Ectodermal cell (in vitro differentiated cells): ENCODE results near the gene TESMIN.

ENCODE experiments used
- H3K27ac ChIP-seq: 2 replicates; pipeline ENCODE4 v1.7.0; 2013; ENCODE audit warnings: mild to moderate bottlenecking, low read depth, low read length; ENCODE audit not compliant: insufficient read depth, poor library complexity, severe bottlenecking
- H3K27me3 ChIP-seq: 2 replicates; pipeline ENCODE4 v1.7.0; 2013; ENCODE audit warnings: mild to moderate bottlenecking, low read length; ENCODE audit not compliant: insufficient read depth, control insufficient read depth, poor library complexity, severe bottlenecking
- H3K36me3 ChIP-seq: one replicate; pipeline ENCODE4 v1.7.0; 2013; ENCODE audit warnings: low read length; ENCODE audit not compliant: control insufficient read depth, insufficient read depth
- H3K4me1 ChIP-seq: one replicate; pipeline ENCODE4 v1.7.0; 2013; ENCODE audit warnings: low read length; ENCODE audit not compliant: control insufficient read depth, insufficient read depth
- H3K4me3 ChIP-seq: 2 replicates; pipeline ENCODE4 v1.7.0; 2013; ENCODE audit warnings: low read depth, low read length, control low read depth; ENCODE audit not compliant: insufficient read depth
- H3K9me3 ChIP-seq: 2 replicates; pipeline ENCODE4 v1.7.0; 2013; ENCODE audit warnings: mild to moderate bottlenecking, low read length, moderate library complexity; ENCODE audit not compliant: control insufficient read depth
- WGBS, 2 experiments: methylation state at CpG; one replicate each; pipeline ENCODE4 v1.1.7; 2013; ENCODE audit warnings: missing lambda C conversion rate in 2 of 2; 5-methylcytosine and 5-hydroxymethylcytosine counted together

TESMIN gene

GRCh38 chr11:68763181-68763721, 11.9 kb upstream of the TESMIN start:
- no peaks in the 10 kb centered on the region for H3K36me3 ChIP-seq
- H3K27me3 ChIP-seq, result no peaks in the 10 kb centered on the region
- no peaks in the 10 kb centered on the region for H3K4me1 ChIP-seq
- 83 to 84% methylated on average over 9 to 10 of the region's 10 CpGs for WGBS, 2 experiments
- no peak overlapping the region for H3K4me3 ChIP-seq
- H3K27ac ChIP-seq, result no peak overlapping the region
- H3K9me3 ChIP-seq, result no peaks in the 10 kb centered on the region

DNA sequence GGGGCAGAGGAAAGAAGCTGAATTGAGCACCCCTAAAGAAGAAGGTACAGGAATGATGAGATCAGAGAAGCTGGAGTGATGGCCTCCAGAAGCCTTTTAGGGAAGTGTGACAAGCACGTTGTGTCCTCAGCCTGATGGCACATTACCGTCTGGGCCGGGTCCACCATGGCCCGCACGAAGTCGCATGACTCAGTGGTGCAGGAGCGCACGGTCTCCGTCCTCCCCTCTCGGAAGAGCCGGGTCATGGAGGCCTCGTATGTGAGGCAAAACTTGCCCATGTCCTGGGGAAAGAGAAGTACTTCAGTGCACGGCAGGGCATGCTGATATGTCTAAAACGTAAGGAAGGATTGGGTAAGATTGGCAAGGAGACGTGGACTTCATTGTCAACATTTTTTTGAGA, 11.2 kb upstream of the TESMIN start:
- 88 to 89% methylated on average over 15 of the region's 15 CpGs for WGBS, 2 experiments
- Histone ChIP-seq H3K36me3 (no peaks in the 10 kb centered on the region), H3K27me3 (no peaks in the 10 kb centered on the region)

DNA sequence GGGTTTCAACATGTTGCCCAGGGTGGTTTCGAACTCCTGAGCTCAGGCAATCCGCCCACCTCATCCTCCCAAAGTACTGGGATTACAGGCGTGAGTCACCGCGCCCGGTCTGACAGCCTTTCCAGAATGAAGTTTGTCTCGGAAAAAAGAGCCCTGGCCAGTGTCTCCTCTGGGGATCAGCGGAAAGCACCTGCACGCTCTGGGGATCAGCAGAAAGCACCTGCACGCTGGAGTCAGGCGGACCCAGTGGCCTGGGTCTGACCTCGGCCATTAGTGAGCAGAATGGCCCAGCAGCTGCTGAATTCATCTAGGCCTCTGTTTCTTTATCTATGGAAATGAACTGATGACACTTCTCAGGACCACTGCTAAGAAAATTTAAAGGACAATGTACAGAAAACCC, 10.5 kb upstream of the TESMIN start:
- no peaks in the 10 kb centered on the region for H3K9me3 ChIP-seq
- H3K27me3 ChIP-seq, result no peaks in the 10 kb centered on the region
- no peaks in the 10 kb centered on the region for H3K36me3 ChIP-seq
- no peak overlapping the region for H3K27ac ChIP-seq
- no peak overlapping the region for H3K4me3 ChIP-seq
- WGBS, 2 experiments, result 81 to 84% methylated on average over 12 of the region's 12 CpGs
- H3K4me1 ChIP-seq, result no peaks in the 10 kb centered on the region

More for the DNA sequence above, 11.2 kb upstream of the TESMIN start:
- no peaks in the 10 kb centered on the region for H3K4me1 ChIP-seq
- H3K27ac ChIP-seq, result no peak overlapping the region
- H3K4me3 ChIP-seq, result no peak overlapping the region
- H3K9me3 ChIP-seq, result no peaks in the 10 kb centered on the region

- WGBS, 2 experiments, result 94 to 96% methylated on average over 15 of the region's 15 CpGs
Observed at GRCh38 chr11:68759991-68760390, 8.7 kb upstream of the TESMIN start.

DNA sequence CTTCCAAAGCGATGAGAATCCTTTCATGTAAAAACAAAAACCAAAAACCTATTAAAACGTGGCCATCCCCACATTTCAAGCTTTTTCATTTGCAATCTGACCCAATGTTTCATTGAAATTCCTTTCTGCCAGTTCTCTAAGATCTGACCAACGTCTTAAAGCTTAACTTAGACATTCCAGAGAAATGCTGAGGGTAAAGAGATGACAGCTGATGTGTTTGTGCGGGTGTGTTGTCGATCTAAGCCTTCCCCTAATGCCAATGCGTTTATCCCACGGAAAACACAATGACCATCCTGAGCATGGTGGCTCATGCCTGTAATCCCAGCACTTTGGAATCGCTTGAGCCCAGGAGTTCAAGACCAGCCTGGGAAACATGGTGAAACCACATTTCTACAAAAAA, 6.4 kb upstream of the TESMIN start:
- Histone ChIP-seq H3K27ac (no peak overlapping the region), H3K4me1 (no peaks in the 10 kb centered on the region), H3K36me3 (no peaks in the 10 kb centered on the region), H3K9me3 (no peaks in the 10 kb centered on the region), H3K4me3 (no peak overlapping the region), H3K27me3 (no peaks in the 10 kb centered on the region)
- 87 to 90% methylated on average over 8 of the region's 8 CpGs for WGBS, 2 experiments

More at GRCh38 chr11:68759991-68760390, 8.7 kb upstream of the TESMIN start:
- H3K27me3 ChIP-seq, result no peaks in the 10 kb centered on the region
- no peaks in the 10 kb centered on the region for H3K36me3 ChIP-seq
- H3K4me3 ChIP-seq, result no peak overlapping the region
- H3K9me3 ChIP-seq, result no peaks in the 10 kb centered on the region
- no peaks in the 10 kb centered on the region for H3K4me1 ChIP-seq
- no peak overlapping the region for H3K27ac ChIP-seq

DNA sequence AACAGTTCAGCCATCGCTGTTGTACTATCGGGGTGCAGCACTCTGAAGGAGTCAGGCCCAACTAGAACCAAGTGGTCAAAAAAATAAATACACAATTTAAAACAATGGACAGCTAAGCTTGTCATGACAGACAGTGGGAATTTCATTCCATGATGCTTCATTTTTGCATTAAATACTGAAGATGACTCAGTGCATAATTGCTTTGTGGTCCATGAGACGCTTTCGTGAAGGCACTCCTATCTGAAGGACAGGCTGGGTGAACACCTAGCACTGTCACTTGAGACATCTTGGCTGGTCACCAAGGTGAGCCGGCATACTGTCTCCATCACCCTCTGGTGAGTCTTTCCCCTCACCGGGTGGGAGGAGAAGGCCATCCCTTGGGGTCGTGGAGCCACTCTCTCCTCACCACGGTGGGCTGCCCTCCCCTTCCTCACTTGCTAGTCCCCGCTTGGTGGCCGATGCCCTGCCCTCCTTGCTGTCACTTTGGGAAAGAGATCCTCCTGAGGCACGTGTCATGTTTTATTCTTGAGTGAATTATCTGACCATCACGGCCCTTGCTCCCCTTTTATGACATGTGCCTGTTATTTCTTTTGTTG, 4.9 kb upstream of the TESMIN start:
- H3K27ac ChIP-seq, result no peak overlapping the region
- 93 to 94% methylated on average over 12 of the region's 12 CpGs for WGBS, 2 experiments
- peaks cover under 1% of the 10 kb centered on the region for H3K27me3 ChIP-seq
- no peaks in the 10 kb centered on the region for H3K9me3 ChIP-seq
- no peaks in the 10 kb centered on the region for H3K36me3 ChIP-seq
- H3K4me3 ChIP-seq, result no peak overlapping the region
- no peaks in the 10 kb centered on the region for H3K4me1 ChIP-seq

- no peak overlapping the region for H3K4me3 ChIP-seq
- H3K4me1 ChIP-seq, result peaks cover 7% of the 10 kb centered on the region
- no peaks in the 10 kb centered on the region for H3K36me3 ChIP-seq
- peaks cover 15% of the 10 kb centered on the region for H3K27me3 ChIP-seq
- WGBS, 2 experiments, result 89 to 91% methylated on average over 9 of the region's 9 CpGs
- H3K27ac ChIP-seq, result no peak overlapping the region
- no peaks in the 10 kb centered on the region for H3K9me3 ChIP-seq
Observed at GRCh38 chr11:68753300-68753699, 2.0 kb upstream of the TESMIN start.

DNA sequence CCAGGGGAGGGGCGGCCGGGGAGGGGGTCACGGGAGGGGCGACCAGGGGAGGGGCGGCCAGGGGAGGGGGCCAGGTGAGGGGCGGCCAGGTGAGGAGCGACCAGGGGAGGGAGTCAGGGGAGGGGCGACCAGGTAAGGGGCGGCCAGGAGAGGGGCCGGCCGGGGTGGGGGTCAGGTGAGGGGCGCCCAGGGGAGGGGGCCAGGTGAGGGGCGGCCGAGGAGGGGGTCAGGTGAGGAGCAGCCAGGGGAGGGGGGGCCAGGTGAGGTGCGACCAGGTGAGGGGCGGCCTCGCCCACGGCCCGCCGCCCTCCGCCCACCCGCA, 355 bp downstream of the TESMIN start:
- peak overlapping the region; percentile 46 for H3K4me3 ChIP-seq
- H3K4me1 ChIP-seq, result peaks cover 7% of the 10 kb centered on the region
- peaks cover 15% of the 10 kb centered on the region for H3K27me3 ChIP-seq
- 5 to 9% methylated on average over 18 to 20 of the region's 22 CpGs for WGBS, 2 experiments
- no peak overlapping the region for H3K27ac ChIP-seq
- H3K9me3 ChIP-seq, result no peaks in the 10 kb centered on the region
- no peaks in the 10 kb centered on the region for H3K36me3 ChIP-seq

GRCh38 chr11:68750195-68751003, 921 bp downstream of the TESMIN start:
- H3K27ac ChIP-seq, result no peak overlapping the region
- H3K4me1 ChIP-seq, result peaks cover 7% of the 10 kb centered on the region
- peaks cover 15% of the 10 kb centered on the region for H3K27me3 ChIP-seq
- 30% methylated on average over 71 to 75 of the region's 76 CpGs for WGBS, 2 experiments
- H3K9me3 ChIP-seq, result no peaks in the 10 kb centered on the region
- no peaks in the 10 kb centered on the region for H3K36me3 ChIP-seq
- peak overlapping the region; percentile 25 for H3K4me3 ChIP-seq

DNA sequence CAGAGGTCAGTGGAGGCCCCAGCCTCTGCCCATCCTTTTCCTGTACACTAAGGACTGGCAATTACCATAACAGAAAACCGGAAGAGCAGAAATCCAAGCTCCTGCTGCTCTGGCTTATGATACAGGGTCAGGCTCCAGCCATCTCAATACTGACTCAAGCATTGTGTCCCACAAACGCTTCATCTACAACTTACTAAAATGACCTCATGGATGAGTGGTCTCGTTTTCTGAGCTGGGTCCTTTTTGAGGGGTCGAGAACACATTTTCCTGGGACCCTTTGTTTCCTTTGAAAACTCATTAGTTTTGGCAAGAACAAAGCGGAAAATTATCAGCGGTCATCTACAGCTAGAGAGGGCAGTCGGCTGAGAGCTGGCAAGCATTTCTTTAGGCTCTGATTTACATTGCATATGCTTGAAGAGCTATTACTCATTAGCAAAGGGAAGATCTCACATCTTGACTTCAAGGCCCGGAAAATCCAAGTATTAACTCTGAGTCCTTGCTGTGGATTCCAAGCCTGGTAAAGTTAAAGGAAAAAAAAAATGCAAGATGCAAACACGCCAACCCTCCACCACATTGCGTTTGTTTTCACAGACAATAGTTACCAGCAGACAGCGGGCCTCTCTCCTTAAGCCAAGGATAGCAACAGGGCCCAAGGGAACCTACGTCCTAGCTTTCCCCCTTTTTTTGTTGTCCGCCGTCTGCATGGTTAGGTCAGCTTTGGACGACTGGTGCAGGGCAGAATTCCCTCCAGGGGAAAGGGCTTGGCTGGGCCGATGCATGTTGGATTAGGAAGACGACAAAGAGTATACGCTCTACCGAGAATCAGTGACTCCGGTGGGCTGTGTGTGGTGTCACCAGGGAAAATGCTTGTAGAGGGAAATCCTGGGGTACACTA, 1.8 kb downstream of the TESMIN start:
- H3K27me3 ChIP-seq, result peaks cover 15% of the 10 kb centered on the region
- no peaks in the 10 kb centered on the region for H3K9me3 ChIP-seq
- H3K27ac ChIP-seq, result no peak overlapping the region
- H3K4me1 ChIP-seq, result peaks cover 7% of the 10 kb centered on the region
- WGBS, 2 experiments, result 50 to 53% methylated on average over 20 of the region's 20 CpGs
- H3K4me3 ChIP-seq, result no peak overlapping the region
- no peaks in the 10 kb centered on the region for H3K36me3 ChIP-seq
